ENCODE data around the gene GRID2.
"Not testable (repeated sequence)": the region's sequence is repeated elsewhere in the genome, so short reads cannot be mapped to it uniquely, and the experiment has no call there.

The GRID2 gene

GRCh38 chr4:92444143-92444843 is 140.5 kb downstream of the GRID2 start:
- DNase-seq = not testable (repeated sequence)

- no peak for DNase-seq
Observed at GRCh38 chr4:92445127-92445526, 141.4 kb downstream of the GRID2 start.

- DNase-seq = no peak
Observed at GRCh38 chr4:92447255-92447905, 143.6 kb downstream of the GRID2 start.

- not testable (repeated sequence) for DNase-seq
Observed at GRCh38 chr4:92448176-92448575, 144.4 kb downstream of the GRID2 start.

GRCh38 chr4:92450694-92451093 is 146.9 kb downstream of the GRID2 start:
- no peak for DNase-seq

- DNase-seq = no peak
Observed at GRCh38 chr4:92451782-92452181, 148.0 kb downstream of the GRID2 start.

GRCh38 chr4:92452383-92452782 is 148.6 kb downstream of the GRID2 start:
- DNase-seq = not testable (repeated sequence)

GRCh38 chr4:92455329-92455839 is 151.6 kb downstream of the GRID2 start:
- no peak for DNase-seq

GRCh38 chr4:92455951-92456350 is 152.2 kb downstream of the GRID2 start:
- DNase-seq = no peak

- no peak for DNase-seq
Observed at GRCh38 chr4:92461732-92462131, 158.0 kb downstream of the GRID2 start.

GRCh38 chr4:92477298-92477697 is 173.5 kb downstream of the GRID2 start:
- no peak for DNase-seq

GRCh38 chr4:92483341-92483740 is 179.6 kb downstream of the GRID2 start:
- DNase-seq = no peak

GRCh38 chr4:92488496-92488895 is 184.7 kb downstream of the GRID2 start:
- DNase-seq = no peak

GRCh38 chr4:92497141-92497540 is 193.4 kb downstream of the GRID2 start:
- DNase-seq = no peak

- no peak for DNase-seq
Observed at GRCh38 chr4:92501456-92501855, 197.7 kb downstream of the GRID2 start.

- no peak for DNase-seq
Observed at GRCh38 chr4:92506933-92507332, 203.2 kb downstream of the GRID2 start.

GRCh38 chr4:92514627-92515026 is 210.9 kb downstream of the GRID2 start:
- DNase-seq = no peak

- no peak for DNase-seq
Observed at GRCh38 chr4:92516450-92516849, 212.7 kb downstream of the GRID2 start.

- DNase-seq = no peak
Observed at GRCh38 chr4:92519727-92520126, 216.0 kb downstream of the GRID2 start.

GRCh38 chr4:92520563-92520962 is 216.8 kb downstream of the GRID2 start:
- no peak for DNase-seq

- DNase-seq = no peak
Observed at GRCh38 chr4:92521941-92522340, 218.2 kb downstream of the GRID2 start.

- DNase-seq = no peak
Observed at GRCh38 chr4:92522356-92522755, 218.6 kb downstream of the GRID2 start.

GRCh38 chr4:92524131-92524530 is 220.4 kb downstream of the GRID2 start:
- DNase-seq = no peak

- DNase-seq = no peak
Observed at GRCh38 chr4:92528541-92528940, 224.8 kb downstream of the GRID2 start.

- DNase-seq = no peak
Observed at GRCh38 chr4:92529510-92529909, 225.7 kb downstream of the GRID2 start.
